ENCODE measurements around the gene RXFP1.
A peak's percentile ranks its signal among the peaks of the same experiment; 100 is the strongest.

Gene RXFP1

DNA sequence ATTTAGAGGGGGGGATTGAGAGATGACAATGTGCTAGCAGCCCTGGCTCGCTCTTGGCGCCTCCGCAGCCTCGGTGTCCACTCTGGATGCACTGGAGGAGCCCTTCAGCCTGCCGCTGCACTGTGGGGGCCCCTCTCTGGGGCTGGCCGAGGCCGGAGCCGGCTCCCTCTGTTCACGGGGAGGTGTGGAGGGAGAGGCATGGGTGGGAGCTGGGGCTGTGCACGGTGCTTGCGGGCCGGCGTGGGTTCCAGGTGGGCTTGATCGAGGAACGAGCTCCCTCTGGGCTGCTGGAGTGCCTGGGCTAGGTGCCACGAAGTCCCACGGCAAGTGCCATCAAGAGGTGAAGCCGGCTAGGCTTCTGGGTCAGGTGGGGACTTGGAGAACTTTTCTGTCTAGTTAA, 143.1 kb downstream of the RXFP1 start:
- no peak overlapping the region for H3K27ac ChIP-seq
- TF ChIP-seq, protein P1, sequence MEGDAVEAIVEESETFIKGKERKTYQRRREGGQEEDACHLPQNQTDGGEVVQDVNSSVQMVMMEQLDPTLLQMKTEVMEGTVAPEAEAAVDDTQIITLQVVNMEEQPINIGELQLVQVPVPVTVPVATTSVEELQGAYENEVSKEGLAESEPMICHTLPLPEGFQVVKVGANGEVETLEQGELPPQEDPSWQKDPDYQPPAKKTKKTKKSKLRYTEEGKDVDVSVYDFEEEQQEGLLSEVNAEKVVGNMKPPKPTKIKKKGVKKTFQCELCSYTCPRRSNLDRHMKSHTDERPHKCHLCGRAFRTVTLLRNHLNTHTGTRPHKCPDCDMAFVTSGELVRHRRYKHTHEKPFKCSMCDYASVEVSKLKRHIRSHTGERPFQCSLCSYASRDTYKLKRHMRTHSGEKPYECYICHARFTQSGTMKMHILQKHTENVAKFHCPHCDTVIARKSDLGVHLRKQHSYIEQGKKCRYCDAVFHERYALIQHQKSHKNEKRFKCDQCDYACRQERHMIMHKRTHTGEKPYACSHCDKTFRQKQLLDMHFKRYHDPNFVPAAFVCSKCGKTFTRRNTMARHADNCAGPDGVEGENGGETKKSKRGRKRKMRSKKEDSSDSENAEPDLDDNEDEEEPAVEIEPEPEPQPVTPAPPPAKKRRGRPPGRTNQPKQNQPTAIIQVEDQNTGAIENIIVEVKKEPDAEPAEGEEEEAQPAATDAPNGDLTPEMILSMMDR (conservative IDR thresholded peaks at IDR 0.05): no peak
- TF ChIP-seq ZFX (IDR thresholded peaks at IDR 0.05): no peak

DNA sequence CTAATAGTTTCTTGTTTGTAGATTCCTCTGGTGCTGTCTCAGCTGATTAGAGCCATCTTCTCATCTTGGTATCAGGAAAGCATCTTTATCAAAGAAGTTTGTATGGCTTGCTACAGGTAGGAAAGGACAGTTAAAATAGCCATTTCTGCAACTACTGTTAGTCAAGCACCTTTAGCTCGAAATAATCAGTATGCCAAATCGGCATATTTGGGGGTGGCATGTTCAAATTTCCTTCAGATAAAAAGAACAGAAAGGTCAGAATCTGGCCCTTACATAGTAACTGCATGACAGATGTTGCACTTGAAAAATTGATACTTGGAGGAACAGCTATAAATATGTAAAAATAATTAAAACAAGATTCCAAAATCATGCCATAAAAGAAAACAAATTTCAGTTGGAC, 145.2 kb downstream of the RXFP1 start:
- no peak for TF ChIP-seq ZFX (IDR thresholded peaks at IDR 0.05)
- TF ChIP-seq, protein P1 (conservative IDR thresholded peaks at IDR 0.05): no peak
- H3K27ac ChIP-seq: no peak overlapping the region

DNA sequence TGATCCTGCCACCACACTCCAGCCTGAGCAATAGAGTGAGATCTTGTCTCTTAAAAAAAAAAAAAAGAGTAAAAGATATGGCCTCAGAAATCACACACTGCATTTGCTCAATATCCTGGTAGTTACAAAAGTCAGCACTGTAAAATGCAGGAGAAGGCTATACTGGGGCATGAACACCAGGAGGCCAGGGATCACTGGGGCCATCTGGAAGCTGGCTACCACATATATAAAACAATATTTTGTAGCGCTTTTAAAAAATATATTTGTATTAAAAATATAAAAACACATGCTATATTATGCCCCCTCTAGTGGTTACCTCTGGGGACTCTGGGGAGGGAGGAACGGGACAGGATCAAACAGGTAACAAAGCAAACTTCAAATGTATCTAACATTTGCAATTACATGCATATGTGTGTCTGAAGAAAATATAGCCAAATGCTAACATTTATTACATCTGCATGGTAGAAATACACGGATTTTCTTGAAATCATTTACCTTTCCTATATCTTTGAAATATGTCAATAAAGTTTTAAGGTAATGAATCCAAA, 146.0 kb downstream of the RXFP1 start:
- H3K27ac ChIP-seq: no peak overlapping the region
- TF ChIP-seq ZFX (IDR thresholded peaks at IDR 0.05): no peak
- TF ChIP-seq, protein P1 (conservative IDR thresholded peaks at IDR 0.05): peak; percentile 80

DNA sequence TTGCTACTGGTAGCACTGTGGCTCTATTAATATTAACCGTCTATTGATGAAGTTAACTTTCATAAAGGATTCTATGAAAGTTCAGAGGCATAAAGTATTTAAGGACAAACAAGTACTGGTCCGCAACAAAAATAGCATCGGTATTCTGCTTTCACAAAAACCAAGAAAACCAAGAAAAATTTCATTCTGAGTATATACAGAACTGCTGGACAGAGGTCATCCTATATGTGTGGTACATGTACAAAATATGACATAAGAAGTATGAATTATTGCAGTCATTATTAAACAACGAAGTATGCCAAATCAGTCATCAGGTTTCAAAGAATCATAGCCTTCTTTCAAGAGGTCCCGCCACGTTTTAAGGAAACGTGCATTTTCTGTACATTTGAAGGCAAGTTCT, 147.6 kb downstream of the RXFP1 start:
- TF ChIP-seq ZFX (IDR thresholded peaks at IDR 0.05): no peak
- H3K27ac ChIP-seq: no peak overlapping the region

DNA sequence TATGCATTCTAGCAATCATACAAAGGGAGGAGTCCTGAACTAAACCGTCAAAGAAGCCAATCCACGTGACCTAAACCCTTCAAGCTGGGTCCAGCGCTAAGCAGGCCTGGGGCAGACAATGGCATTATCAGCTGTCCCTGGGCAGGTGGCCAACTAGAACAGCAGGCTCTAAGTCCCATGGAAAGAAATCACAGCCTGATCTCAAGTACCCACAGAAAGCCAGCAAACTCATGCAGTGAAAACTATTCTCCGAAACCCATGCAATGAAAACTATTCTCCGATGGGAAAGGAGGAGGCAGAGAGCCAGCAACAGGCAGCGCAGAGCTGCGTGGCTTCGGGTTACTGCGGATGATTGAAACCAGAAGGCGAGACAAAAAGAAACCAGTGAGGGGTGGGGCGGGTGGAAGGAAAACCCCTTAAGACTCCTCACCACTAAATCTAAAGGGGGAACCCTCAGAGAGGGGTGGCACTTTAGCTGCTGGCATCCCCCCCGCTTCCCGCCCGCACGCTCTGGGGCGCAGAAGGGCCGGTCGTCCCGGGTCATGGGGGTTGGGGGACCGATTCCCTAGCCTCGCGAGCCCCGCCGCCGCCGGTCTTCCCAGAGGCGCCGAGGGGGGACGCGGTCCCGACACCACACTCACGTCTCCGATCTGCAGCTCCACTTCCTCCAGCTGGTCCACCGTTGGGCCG, 149.4 kb downstream of the RXFP1 start:
- H3K27ac ChIP-seq: peak overlapping the region; percentile 78
- no peak for TF ChIP-seq ZFX (IDR thresholded peaks at IDR 0.05)
- TF ChIP-seq, protein P1 (conservative IDR thresholded peaks at IDR 0.05): no peak

DNA sequence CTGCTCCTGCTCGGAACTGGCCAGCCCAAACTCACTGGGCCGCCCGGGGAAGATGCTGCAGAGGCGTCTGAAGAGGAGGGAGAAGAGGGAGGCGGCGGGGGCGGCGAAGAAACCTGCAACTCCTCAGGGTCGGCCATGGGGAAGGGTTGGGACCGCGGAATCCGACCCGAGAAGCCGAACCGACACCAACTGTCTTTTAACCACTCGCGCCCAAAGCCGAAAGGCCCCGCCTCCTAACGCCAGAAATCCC, 149.9 kb downstream of the RXFP1 start, which contains the start of gene C4orf46:
Gene C4orf46 (minus strand): TSS at position 223 of the 250 bp plus-strand sequence. CDS start 86 bp downstream, at position 137.
- TF ChIP-seq, protein P1 (conservative IDR thresholded peaks at IDR 0.05): no peak
- no peak for TF ChIP-seq ZFX (IDR thresholded peaks at IDR 0.05)
- peak within 1 kb of the TSS; percentile 78 for H3K27ac ChIP-seq

DNA sequence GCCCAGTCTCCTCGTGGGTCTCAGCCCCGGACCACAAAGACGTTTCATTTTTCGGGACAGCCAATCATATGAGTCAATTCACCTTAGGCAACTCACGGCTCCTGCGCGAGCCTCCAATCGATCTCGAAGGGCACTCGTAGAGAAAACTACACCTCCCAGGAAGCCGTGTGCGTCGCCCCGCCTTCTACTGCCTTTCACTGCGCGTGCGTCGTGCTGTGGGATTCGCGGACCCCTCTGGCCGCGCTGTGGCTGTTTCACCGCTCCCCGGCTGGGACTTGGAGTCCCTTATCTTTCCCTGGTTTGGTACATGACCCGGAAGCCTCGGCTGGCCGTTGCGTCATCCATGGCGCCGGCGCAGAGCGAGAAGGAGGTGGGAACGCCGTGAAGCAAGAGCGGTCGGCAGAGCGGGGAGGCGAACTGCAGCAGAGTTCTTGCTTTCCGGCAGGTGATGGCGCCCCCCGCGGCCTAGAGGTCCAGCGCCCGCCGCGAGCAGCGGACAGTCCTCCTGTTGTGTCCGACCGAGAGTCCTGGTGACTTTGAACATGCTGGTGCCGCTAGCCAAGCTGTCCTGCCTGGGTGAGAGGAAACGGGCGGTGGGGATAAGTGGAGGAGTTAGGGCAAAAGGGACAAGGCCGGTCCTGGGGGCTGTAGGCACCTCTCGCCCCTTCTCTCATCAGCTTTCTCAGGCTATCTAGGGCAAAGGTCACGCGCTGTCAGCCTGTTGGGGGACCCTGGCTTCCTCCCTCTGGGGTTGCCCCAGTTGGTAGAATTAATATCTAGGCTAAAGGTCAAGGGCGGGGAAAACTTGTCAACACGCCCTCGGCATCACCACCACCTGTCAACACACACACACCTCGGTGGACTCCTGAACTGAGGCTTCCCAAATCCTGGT, 150.5 kb downstream of the RXFP1 start, which contains the start of gene ETFDH:
Gene ETFDH (plus strand): TSS at position 382 of the 892 bp plus-strand sequence. CDS start 161 bp downstream, at position 543.
- H3K27ac ChIP-seq: peak within 1 kb of the TSS; percentile 78
- TF ChIP-seq ZFX (IDR thresholded peaks at IDR 0.05): peak; percentile 14; the same call in 1 of the 2 replicates
- TF ChIP-seq, protein P1 (conservative IDR thresholded peaks at IDR 0.05): peak; percentile 77

All from C4-2B (cell line).